Prostate gland (tissue), 2 donors: ENCODE results near the gene SSTR1. TPM values are rescaled to one million over a fixed set of nuclear protein-coding genes. Genes with fewer than 3 reads are reported as not detected.

Source experiments
- DNase-seq: peaks from one replicate; pipeline ENCODE4 v3.0.0-alpha.2; 2019; ENCODE audit warnings: low spot score
- H3K27ac ChIP-seq, 2 donors: fragments of 200-600 bp; sonication (generic); 2 replicates each; pipeline ENCODE4 v1.5.1; 2017 to 2019
- H3K27me3 ChIP-seq: fragments of 200-600 bp; sonication (generic); replicated peaks from 2 replicates; pipeline ENCODE4 v1.5.1; 2019; ENCODE audit not compliant: insufficient read depth
- H3K36me3 ChIP-seq, 2 donors: fragments of 200-600 bp; sonication (generic); 1 replicate in 1 of 2; 2 replicates in 1 of 2; pipeline versions ENCODE4 v1.5.1 to v1.8.1; 2017 to 2019
- H3K4me1 ChIP-seq: fragments of 200-600 bp; sonication (generic); replicated peaks from 2 replicates; pipeline ENCODE4 v1.5.1; 2019
- H3K4me3 ChIP-seq, 2 donors: fragments of 200-600 bp; sonication (generic); 2 replicates each; pipeline ENCODE4 v1.5.1; 2017 to 2019
- H3K9me3 ChIP-seq: fragments of 200-600 bp; sonication (generic); 2 replicates; pipeline ENCODE4 v1.5.1; 2017
- CTCF ChIP-seq, 4 experiments: fragments of 200-600 bp in 2 of 4; fragments of 450-650 bp in 2 of 4; sonication (generic) in 2 of 4; IDR thresholded peaks; 1 replicate in 3 of 4; 2 replicates in 1 of 4; pipeline ENCODE4 v1.5.1; 2016 to 2019; ENCODE audit warnings: antibody characterized with exemption in 4 of 4, mild to moderate bottlenecking in 2 of 4, moderate library complexity in 2 of 4
- POLR2A ChIP-seq: fragments of 450-650 bp; IDR thresholded peaks from one replicate; pipeline ENCODE4 v1.6.1; 2016; ENCODE audit warnings: antibody characterized with exemption, mild to moderate bottlenecking
- POLR2AphosphoS5 ChIP-seq: sonication (generic); formaldehyde crosslinking; IDR thresholded peaks from one replicate; pipeline ENCODE4 v1.6.1; 2017; ENCODE audit warnings: antibody characterized with exemption
- WGBS: methylation state at CpG from one replicate; pipeline ENCODE4 v1.1.5; 2018; 5-methylcytosine and 5-hydroxymethylcytosine counted together
- intact Hi-C: fragments of 100-400 bp; cut with DNase I; formaldehyde crosslinking; loops from one replicate; pipeline ENCODE4 v1.14.2; 2022
- total RNA-seq, 2 donors: library from RNA; depleted of rRNA; stranded (reverse); fragments of >200 nt; gene quantifications; one replicate each; pipeline ENCODE4 v1.1.0, GENCODE V29; 2016

SSTR1 gene
- total RNA-seq, 2 donors from 2014 or later: 0.23 to 0.80 TPM

GRCh38 chr14:38201137-38201828 lies 6.4 kb upstream of the SSTR1 start:
- 95% methylated on average over 5 of the region's 5 CpGs for WGBS

GRCh38 chr14:38202444-38203191 lies 5.1 kb upstream of the SSTR1 start:
- no peak overlapping the region for H3K27ac ChIP-seq
- intact Hi-C loops: no loop called here
- H3K36me3 ChIP-seq: no peaks in the 10 kb centered on the region
- H3K27me3 ChIP-seq: peaks cover 1% of the 10 kb centered on the region
- H3K9me3 ChIP-seq: no peaks in the 10 kb centered on the region
- TF ChIP-seq CTCF (IDR thresholded peaks at IDR 0.05) (no peak), POLR2A (no peak), POLR2AphosphoS5 (no peak)
- no peaks in the 10 kb centered on the region for H3K4me1 ChIP-seq
- no peak overlapping the region for H3K4me3 ChIP-seq
- 74% methylated on average over 5 of the region's 5 CpGs for WGBS
- no peak for DNase-seq

More at GRCh38 chr14:38201137-38201828, 6.4 kb upstream of the SSTR1 start:
- H3K4me1 ChIP-seq: no peaks in the 10 kb centered on the region
- TF ChIP-seq POLR2AphosphoS5 (no peak), POLR2A (no peak), CTCF (IDR thresholded peaks at IDR 0.05) (no peak)
- H3K36me3 ChIP-seq: no peaks in the 10 kb centered on the region
- no peak overlapping the region for H3K27ac ChIP-seq
- no peaks in the 10 kb centered on the region for H3K9me3 ChIP-seq
- H3K4me3 ChIP-seq: no peak overlapping the region
- no peak for DNase-seq
- H3K27me3 ChIP-seq: peaks cover 3% of the 10 kb centered on the region
- intact Hi-C loops: no loop called here

- no peak overlapping the region for H3K27ac ChIP-seq
- no peaks in the 10 kb centered on the region for H3K36me3 ChIP-seq
- DNase-seq: no peak
- no peaks in the 10 kb centered on the region for H3K9me3 ChIP-seq
- no peak overlapping the region for H3K4me3 ChIP-seq
- TF ChIP-seq POLR2A (no peak), POLR2AphosphoS5 (no peak), CTCF (IDR thresholded peaks at IDR 0.05) (no peak)
- intact Hi-C loops: no loop called here
- no peaks in the 10 kb centered on the region for H3K27me3 ChIP-seq
- no peaks in the 10 kb centered on the region for H3K4me1 ChIP-seq
- WGBS: 78% methylated on average over 2 of the region's 2 CpGs
These were observed 3.6 kb upstream of the SSTR1 start for GRCh38 chr14:38203929-38204718.

- TF ChIP-seq CTCF (IDR thresholded peaks at IDR 0.05) (no peak), POLR2A (no peak), POLR2AphosphoS5 (no peak)
- Histone ChIP-seq H3K9me3 (no peaks in the 10 kb centered on the region), H3K36me3 (no peaks in the 10 kb centered on the region), H3K4me3 (no peak overlapping the region), H3K27ac (no peak overlapping the region), H3K4me1 (no peaks in the 10 kb centered on the region), H3K27me3 (no peaks in the 10 kb centered on the region)
- intact Hi-C loops: no loop called here
- no peak for DNase-seq
These were observed 3.0 kb upstream of the SSTR1 start for GRCh38 chr14:38204719-38205115.
